HG02943 (cell line): ENCODE results near the gene PCDHGA1.
"Not testable (repeated sequence)": the region's sequence is repeated elsewhere in the genome, so short reads cannot be mapped to it uniquely, and the experiment has no call there.

ENCODE experiments used
- ATAC-seq: cut with Tn5 transposase; IDR thresholded peaks from one replicate; pipeline ENCODE4 v1.9.1; 2021; ENCODE audit warnings: mild to moderate bottlenecking, low read depth, moderate library complexity; ENCODE audit not compliant: unreplicated experiment

Gene PCDHGA1

GRCh38 chr5:141345327-141345726 lies 15.0 kb downstream of the PCDHGA1 start:
- ATAC-seq, result no peak

- not testable (repeated sequence) for ATAC-seq
Observed at GRCh38 chr5:141346017-141346416, 15.7 kb downstream of the PCDHGA1 start.

GRCh38 chr5:141349917-141350619 lies 19.8 kb downstream of the PCDHGA1 start, which contains the start of gene PCDHGB1:
PCDHGB1 (plus strand) TSS chr5:141350099; CDS start chr5:141350261, 162 bp downstream.
- no peak for ATAC-seq

- no peak for ATAC-seq
Observed at GRCh38 chr5:141351591-141351990, 21.3 kb downstream of the PCDHGA1 start.

GRCh38 chr5:141354900-141355469 lies 24.7 kb downstream of the PCDHGA1 start, which contains the start of gene PCDHGA4:
PCDHGA4 (plus strand) TSS chr5:141355021; CDS start chr5:141355108, 87 bp downstream.
- ATAC-seq, result no peak

- no peak for ATAC-seq
Observed at GRCh38 chr5:141355641-141356040, 25.3 kb downstream of the PCDHGA1 start.

- ATAC-seq, result no peak
Observed at GRCh38 chr5:141356133-141356532, 25.8 kb downstream of the PCDHGA1 start.

- no peak for ATAC-seq
Observed at GRCh38 chr5:141356950-141357349, 26.6 kb downstream of the PCDHGA1 start.

- ATAC-seq, result no peak
Observed at GRCh38 chr5:141359790-141360426, 29.6 kb downstream of the PCDHGA1 start, which contains the start of gene PCDHGB2. PCDHGB2 (plus strand) TSS chr5:141359994; CDS start chr5:141360136, 142 bp downstream.

- ATAC-seq, result no peak
Observed at GRCh38 chr5:141360685-141361084, 30.4 kb downstream of the PCDHGA1 start.

GRCh38 chr5:141362719-141363118 lies 32.4 kb downstream of the PCDHGA1 start:
- no peak for ATAC-seq

GRCh38 chr5:141363952-141364660 lies 33.8 kb downstream of the PCDHGA1 start, which contains the start of gene PCDHGA5:
PCDHGA5 (plus strand) TSS chr5:141364162; CDS start chr5:141364331, 169 bp downstream.
- no peak for ATAC-seq

GRCh38 chr5:141366016-141366896 lies 35.9 kb downstream of the PCDHGA1 start:
- ATAC-seq, result no peak

- ATAC-seq, result no peak
Observed at GRCh38 chr5:141369994-141370848, 39.9 kb downstream of the PCDHGA1 start, which contains the start of gene PCDHGB3. PCDHGB3 (plus strand) TSS chr5:141370242; CDS start chr5:141370395, 153 bp downstream.

GRCh38 chr5:141371572-141372475 lies 41.5 kb downstream of the PCDHGA1 start:
- ATAC-seq, result no peak

GRCh38 chr5:141373673-141374317 lies 43.5 kb downstream of the PCDHGA1 start, which contains the start of gene PCDHGA6:
PCDHGA6 (plus strand) TSS chr5:141373891; CDS start chr5:141374084, 193 bp downstream.
- no peak for ATAC-seq

GRCh38 chr5:141374627-141375026 lies 44.3 kb downstream of the PCDHGA1 start:
- ATAC-seq, result no peak
